A673 (cell line): ENCODE results near the gene CST11.

Experiments used
- CTCF ChIP-seq: fragments of 300-800, 200-600 bp; sonication (generic); conservative IDR thresholded peaks from 2 replicates; pipeline ENCODE4 v1.5.1; 2017; ENCODE audit warnings: low read depth, mild to moderate bottlenecking, antibody characterized with exemption, low read length, moderate library complexity, mixed read lengths
- EZH2 ChIP-seq: fragments of 200-600 bp; sonication (generic); IDR thresholded peaks from 2 replicates; pipeline ENCODE4 v1.6.1; 2017; ENCODE audit warnings: borderline replicate concordance, low read depth, mild to moderate bottlenecking, mixed read lengths, antibody characterized with exemption, low read length; ENCODE audit not compliant: poor library complexity, severe bottlenecking

DNA sequence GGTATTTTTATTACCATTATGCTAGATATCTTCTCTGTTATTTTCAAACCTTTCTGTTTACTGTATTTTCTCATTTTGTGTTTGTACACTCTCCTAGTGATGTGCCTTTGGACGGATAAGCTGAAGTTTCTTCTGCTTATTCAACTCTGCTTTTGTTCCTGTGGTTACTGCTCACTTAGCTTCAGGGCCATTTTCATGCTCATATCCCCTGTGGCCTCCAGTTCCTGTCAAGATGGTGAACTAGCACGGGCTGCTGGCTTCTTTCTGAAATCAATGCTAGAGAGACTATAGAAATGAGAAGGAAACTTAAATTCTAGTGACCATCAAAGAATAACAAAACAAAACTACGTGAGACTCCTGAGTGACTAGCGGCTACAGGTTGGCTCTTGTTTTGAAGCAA lies 31.4 kb upstream of the CST11 start:
- TF ChIP-seq CTCF (no peak), EZH2 (no peak)
